Measurements from ENCODE around the gene BRD3OS.

- no peak for TF ChIP-seq GABPA (IDR thresholded peaks at IDR 0.05; ENCODE audit: low read depth)
- no peak for TF ChIP-seq POLR2A (IDR thresholded peaks at IDR 0.05; ENCODE audit: low read depth, low read length)
These were observed 48.4 kb upstream of the BRD3OS start for GRCh38 chr9:133976887-133977286.

All from GM12878 (cell line).